A673 (cell line): ENCODE measurements around the gene LCE3C.

Source experiments
- CTCF ChIP-seq: fragments of 300-800, 200-600 bp; sonication (generic); conservative IDR thresholded peaks from 2 replicates; pipeline ENCODE4 v1.5.1; 2017; ENCODE audit warnings: low read depth, mild to moderate bottlenecking, antibody characterized with exemption, low read length, moderate library complexity, mixed read lengths
- EZH2 ChIP-seq: fragments of 200-600 bp; sonication (generic); IDR thresholded peaks from 2 replicates; pipeline ENCODE4 v1.6.1; 2017; ENCODE audit warnings: borderline replicate concordance, low read depth, mild to moderate bottlenecking, mixed read lengths, antibody characterized with exemption, low read length; ENCODE audit not compliant: poor library complexity, severe bottlenecking

GRCh38 chr1:152565115-152565514 is 34.9 kb upstream of the LCE3C start:
- TF ChIP-seq CTCF (no peak), EZH2 (no peak)
